OCI-LY3 (cell line): ENCODE measurements around the gene ZMYM5.

Source experiments
- H2AFZ ChIP-seq: fragments of 200-600, 300-600 bp; shearing (Covaris generic); 2 replicates; pipeline ENCODE4 v1.6.0; 2014; ENCODE audit warnings: antibody characterized with exemption, low read depth, low read length
- H3K27ac ChIP-seq: fragments of 200-600, 300-600 bp; sonication (generic); 2 replicates; pipeline ENCODE4 v1.5.1; 2014; ENCODE audit warnings: mild to moderate bottlenecking, low read length, moderate library complexity, mixed read lengths
- H3K27me3 ChIP-seq: fragments of 200-600, 300-600 bp; sonication (generic); 2 replicates; pipeline ENCODE4 v1.6.1; 2014; ENCODE audit warnings: low read depth, low read length, mixed read lengths
- H3K36me3 ChIP-seq: fragments of 200-600, 300-600 bp; sonication (generic); replicated peaks from 2 replicates; pipeline ENCODE3; 2014; ENCODE audit warnings: low read depth, low read length, mixed read lengths
- H3K4me1 ChIP-seq: fragments of 300-600, 200-600 bp; sonication (generic); 2 replicates; pipeline ENCODE4 v1.6.1; 2014; ENCODE audit warnings: low read length, mixed read lengths
- H3K4me2 ChIP-seq: fragments of 200-600, 300-600 bp; sonication (generic); 2 replicates; pipeline ENCODE4 v1.6.1; 2014; ENCODE audit warnings: low read length, mixed read lengths
- H3K4me3 ChIP-seq: fragments of 300-600, 200-600 bp; sonication (generic); 2 replicates; pipeline ENCODE4 v1.5.1; 2014; ENCODE audit warnings: antibody characterized with exemption, mild to moderate bottlenecking, low read length, moderate library complexity
- H3K79me2 ChIP-seq: fragments of 300-600, 200-600 bp; shearing (Covaris generic); 2 replicates; pipeline ENCODE4 v1.6.1; 2014; ENCODE audit warnings: mild to moderate bottlenecking, low read length, mixed read lengths
- H3K9ac ChIP-seq: fragments of 300-600, 200-600 bp; shearing (Covaris generic); 2 replicates; pipeline ENCODE4 v1.6.0; 2014; ENCODE audit warnings: mild to moderate bottlenecking, low read length, moderate library complexity
- H3K9me3 ChIP-seq: fragments of 200-600, 300-600 bp; shearing (Covaris generic); 2 replicates; pipeline ENCODE4 v1.6.1; 2014; ENCODE audit warnings: low read length, mixed read lengths; ENCODE audit not compliant: insufficient read depth
- H4K20me1 ChIP-seq: fragments of 200-600, 300-600 bp; sonication (generic); 2 replicates; pipeline ENCODE4 v1.6.1; 2016; ENCODE audit warnings: low read length, mixed read lengths; ENCODE audit not compliant: insufficient read depth
- EZH2phosphoT487 ChIP-seq: fragments of 200-600 bp; shearing (Covaris generic); IDR thresholded peaks from 2 replicates; pipeline ENCODE4 v1.6.1; 2018; ENCODE audit warnings: antibody characterized with exemption, mixed run types, low read depth
- TF ChIP-seq, protein P1 (sequence below): fragments of 200-600, 300-600 bp; sonication (generic); IDR thresholded peaks from 2 replicates; pipeline ENCODE4 v1.5.1; 2014; ENCODE audit warnings: antibody characterized with exemption, low read length, low read depth

ZMYM5 gene

DNA sequence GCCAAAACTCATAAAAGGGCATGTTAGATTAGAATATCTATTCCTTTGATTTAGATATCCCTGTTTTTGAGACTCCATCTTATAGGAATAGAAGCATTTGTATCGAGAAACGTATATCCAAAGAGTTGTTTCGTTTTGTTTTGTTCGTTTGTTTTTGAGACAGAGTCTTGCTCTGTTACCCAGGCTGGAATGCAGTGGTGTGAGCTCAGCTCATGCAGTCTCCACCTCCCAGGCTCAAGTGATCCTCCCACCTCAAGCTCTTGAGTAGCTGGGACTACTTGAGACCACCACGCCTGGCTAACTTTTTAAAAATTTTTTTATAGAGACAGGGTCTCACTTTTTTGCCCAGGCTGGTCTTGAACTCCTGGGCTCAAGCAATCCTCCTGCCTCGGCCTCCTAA is 26.6 kb upstream of the ZMYM5 start:
- Histone ChIP-seq H3K27ac (no peak overlapping the region), H3K79me2 (no peaks in the 10 kb centered on the region), H3K4me3 (no peak overlapping the region), H4K20me1 (no peaks in the 10 kb centered on the region), H3K36me3 (no peaks in the 10 kb centered on the region), H3K4me1 (no peaks in the 10 kb centered on the region), H3K9me3 (no peaks in the 10 kb centered on the region), H3K27me3 (no peaks in the 10 kb centered on the region), H3K9ac (no peak overlapping the region), H2AFZ (no peak overlapping the region), H3K4me2 (no peak overlapping the region)
- TF ChIP-seq, protein P1, sequence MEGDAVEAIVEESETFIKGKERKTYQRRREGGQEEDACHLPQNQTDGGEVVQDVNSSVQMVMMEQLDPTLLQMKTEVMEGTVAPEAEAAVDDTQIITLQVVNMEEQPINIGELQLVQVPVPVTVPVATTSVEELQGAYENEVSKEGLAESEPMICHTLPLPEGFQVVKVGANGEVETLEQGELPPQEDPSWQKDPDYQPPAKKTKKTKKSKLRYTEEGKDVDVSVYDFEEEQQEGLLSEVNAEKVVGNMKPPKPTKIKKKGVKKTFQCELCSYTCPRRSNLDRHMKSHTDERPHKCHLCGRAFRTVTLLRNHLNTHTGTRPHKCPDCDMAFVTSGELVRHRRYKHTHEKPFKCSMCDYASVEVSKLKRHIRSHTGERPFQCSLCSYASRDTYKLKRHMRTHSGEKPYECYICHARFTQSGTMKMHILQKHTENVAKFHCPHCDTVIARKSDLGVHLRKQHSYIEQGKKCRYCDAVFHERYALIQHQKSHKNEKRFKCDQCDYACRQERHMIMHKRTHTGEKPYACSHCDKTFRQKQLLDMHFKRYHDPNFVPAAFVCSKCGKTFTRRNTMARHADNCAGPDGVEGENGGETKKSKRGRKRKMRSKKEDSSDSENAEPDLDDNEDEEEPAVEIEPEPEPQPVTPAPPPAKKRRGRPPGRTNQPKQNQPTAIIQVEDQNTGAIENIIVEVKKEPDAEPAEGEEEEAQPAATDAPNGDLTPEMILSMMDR, result no peak
- no peak for TF ChIP-seq EZH2phosphoT487

DNA sequence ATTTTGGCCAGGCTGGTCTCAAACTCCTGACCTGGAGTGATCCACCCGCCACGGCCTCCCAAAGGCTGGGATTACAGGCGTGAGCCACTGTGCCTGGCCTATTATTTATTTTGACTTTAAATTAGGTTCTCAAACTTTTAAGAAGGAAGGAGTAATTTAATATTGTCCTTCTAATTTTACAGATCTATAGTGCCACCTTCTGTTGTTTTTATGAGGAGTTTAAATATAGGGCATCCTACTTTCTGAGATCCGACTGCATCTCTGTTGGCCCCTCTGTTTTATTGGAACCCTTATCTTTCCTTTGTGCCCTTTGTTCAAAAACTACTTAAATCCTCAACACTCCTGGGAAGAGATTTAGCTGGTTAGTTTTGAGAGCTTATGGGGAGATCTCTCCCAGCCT is 25.4 kb upstream of the ZMYM5 start:
- H3K9ac ChIP-seq, result no peak overlapping the region
- no peak overlapping the region for H3K27ac ChIP-seq
- no peaks in the 10 kb centered on the region for H3K27me3 ChIP-seq
- no peak overlapping the region for H3K4me2 ChIP-seq
- no peaks in the 10 kb centered on the region for H3K79me2 ChIP-seq
- no peak overlapping the region for H3K4me3 ChIP-seq
- H3K4me1 ChIP-seq, result no peaks in the 10 kb centered on the region
- no peaks in the 10 kb centered on the region for H4K20me1 ChIP-seq
- H3K36me3 ChIP-seq, result no peaks in the 10 kb centered on the region
- TF ChIP-seq, protein P1, result peak; percentile 27; the same call in 1 of the 2 replicates
- no peak for TF ChIP-seq EZH2phosphoT487
- no peaks in the 10 kb centered on the region for H3K9me3 ChIP-seq
- H2AFZ ChIP-seq, result no peak overlapping the region; the same call in 1 of the 2 replicates

DNA sequence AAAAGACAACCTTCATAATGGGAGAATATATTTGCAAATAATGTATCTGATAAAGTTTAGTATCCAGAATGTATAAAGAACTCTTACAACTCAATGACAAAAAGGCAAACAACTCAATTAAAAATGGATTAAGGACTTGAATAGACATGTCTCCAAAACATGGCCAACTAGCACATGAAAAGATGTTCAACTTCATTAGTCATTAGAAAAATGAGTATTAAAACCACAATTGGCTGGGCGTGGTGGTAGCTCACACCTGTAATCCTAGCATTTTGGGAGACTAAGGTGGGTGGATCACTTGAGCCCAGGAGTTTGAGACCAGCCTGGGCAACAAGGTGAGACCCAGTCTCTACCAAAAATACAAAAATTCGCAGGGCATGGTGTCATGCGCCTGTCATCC is 18.8 kb upstream of the ZMYM5 start:
- Histone ChIP-seq H3K27me3 (no peaks in the 10 kb centered on the region), H3K9ac (no peak overlapping the region), H3K4me2 (no peak overlapping the region), H3K36me3 (no peaks in the 10 kb centered on the region), H3K9me3 (no peaks in the 10 kb centered on the region), H3K27ac (no peak overlapping the region), H3K4me1 (no peaks in the 10 kb centered on the region), H2AFZ (no peak overlapping the region), H3K79me2 (no peaks in the 10 kb centered on the region), H4K20me1 (no peaks in the 10 kb centered on the region), H3K4me3 (no peak overlapping the region)
- no peak for TF ChIP-seq EZH2phosphoT487

DNA sequence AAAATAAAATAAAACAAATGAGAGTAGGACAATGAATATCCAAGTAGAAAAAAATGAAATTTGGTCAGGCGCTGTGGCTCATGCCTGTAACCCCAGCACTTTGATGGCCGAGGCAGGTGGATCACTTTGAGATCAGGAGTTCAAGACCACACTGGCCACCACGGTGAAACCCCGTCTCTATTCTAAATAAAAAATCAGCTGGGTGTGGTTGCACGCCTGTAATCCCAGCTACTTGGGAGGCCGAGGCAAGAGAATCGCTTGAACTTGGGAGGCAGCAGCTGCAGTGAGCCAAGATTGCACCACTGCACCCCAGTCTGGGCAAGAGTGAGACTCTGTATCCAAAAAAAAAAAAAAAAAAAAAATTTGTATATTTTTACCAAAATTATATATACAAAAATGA is 18.2 kb upstream of the ZMYM5 start:
- H3K4me2 ChIP-seq, result no peak overlapping the region
- H3K4me3 ChIP-seq, result no peak overlapping the region
- no peak for TF ChIP-seq EZH2phosphoT487
- TF ChIP-seq, protein P1, result no peak
- no peaks in the 10 kb centered on the region for H3K9me3 ChIP-seq
- no peak overlapping the region for H2AFZ ChIP-seq
- H3K4me1 ChIP-seq, result no peaks in the 10 kb centered on the region
- H3K27ac ChIP-seq, result no peak overlapping the region
- H3K9ac ChIP-seq, result no peak overlapping the region
- H3K36me3 ChIP-seq, result no peaks in the 10 kb centered on the region
- H4K20me1 ChIP-seq, result no peaks in the 10 kb centered on the region
- no peaks in the 10 kb centered on the region for H3K27me3 ChIP-seq
- no peaks in the 10 kb centered on the region for H3K79me2 ChIP-seq
